HG03139 (cell line): Measurements from ENCODE around the gene HOXB2.

ENCODE experiments used
- ATAC-seq: cut with Tn5 transposase; IDR thresholded peaks from one replicate; pipeline ENCODE4 v1.9.1; 2021; ENCODE audit not compliant: unreplicated experiment

HOXB2 gene

DNA sequence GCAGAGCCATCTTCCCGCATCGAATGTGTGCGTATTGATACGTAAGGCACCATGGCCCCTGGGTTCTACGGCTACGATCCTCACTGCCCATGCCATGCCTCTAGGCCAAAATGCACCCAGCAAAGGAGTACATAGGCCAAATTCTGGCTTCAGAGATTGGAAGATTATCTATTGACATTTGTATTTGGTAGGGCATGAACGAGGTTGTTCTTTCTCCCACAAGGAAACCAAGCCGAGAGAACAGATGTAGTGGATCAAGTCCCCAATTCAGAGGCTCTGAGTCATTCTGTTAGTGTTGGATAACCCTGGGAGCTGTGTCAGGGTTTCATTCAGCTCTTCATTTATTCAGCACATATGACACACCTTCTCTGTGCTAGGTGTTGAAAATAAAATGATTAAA is 50.6 kb downstream of the HOXB2 start:
- ATAC-seq = no peak
